DMS53 treated with DMSO at 0.1 percent for 48 hours (cell line): Measurements from ENCODE around the gene PROCA1.

Source experiments
- DNase-seq: peaks from one replicate; lab custom pipeline; 2025; ENCODE audit not compliant: unreplicated experiment; lab: John Stamatoyannopoulos, UW

PROCA1 gene

GRCh38 chr17:28710861-28711722, 596 bp downstream of the PROCA1 start:
- peak; percentile 44 for DNase-seq

- DNase-seq: no peak
Measured at GRCh38 chr17:28707339-28707720, 4.4 kb downstream of the PROCA1 start.

GRCh38 chr17:28706471-28707338, 5.0 kb downstream of the PROCA1 start:
- no peak for DNase-seq

- no peak for DNase-seq
Measured at GRCh38 chr17:28705728-28706334, 5.9 kb downstream of the PROCA1 start.

- DNase-seq: no peak
Measured at GRCh38 chr17:28705074-28705659, 6.5 kb downstream of the PROCA1 start.

- no peak for DNase-seq
Measured at GRCh38 chr17:28704219-28704858, 7.3 kb downstream of the PROCA1 start.

GRCh38 chr17:28703552-28704218, 8.0 kb downstream of the PROCA1 start:
- DNase-seq: no peak

- no peak for DNase-seq
Measured at GRCh38 chr17:28702752-28703150, 8.9 kb downstream of the PROCA1 start.

GRCh38 chr17:28702026-28702751, 9.5 kb downstream of the PROCA1 start:
- DNase-seq: no peak

GRCh38 chr17:28700830-28701492, 10.7 kb downstream of the PROCA1 start:
- peak; percentile 79 for DNase-seq

- no peak for DNase-seq
Measured at GRCh38 chr17:28700278-28700677, 11.4 kb downstream of the PROCA1 start.

GRCh38 chr17:28698253-28698941, 13.3 kb downstream of the PROCA1 start:
- peak; percentile 88 for DNase-seq

GRCh38 chr17:28693869-28694268, 17.8 kb downstream of the PROCA1 start:
- no peak for DNase-seq

GRCh38 chr17:28689011-28689410, 22.7 kb downstream of the PROCA1 start:
- DNase-seq: no peak

GRCh38 chr17:28688481-28688880, 23.2 kb downstream of the PROCA1 start:
- DNase-seq: no peak

- DNase-seq: no peak
Measured at GRCh38 chr17:28686296-28686695, 25.4 kb downstream of the PROCA1 start.

GRCh38 chr17:28685366-28685765, 26.3 kb downstream of the PROCA1 start:
- no peak for DNase-seq

- peak; percentile 44 for DNase-seq
Measured at GRCh38 chr17:28684963-28685362, 26.7 kb downstream of the PROCA1 start.
